Right atrium auricular region (tissue), 2 donors: ENCODE measurements around the gene CYP17A1. TPM values are rescaled to one million over a fixed set of nuclear protein-coding genes. Genes with fewer than 3 reads are reported as not detected.
"Not testable (repeated sequence)": the region's sequence is repeated elsewhere in the genome, so short reads cannot be mapped to it uniquely, and the experiment has no call there.

ENCODE experiments used
- DNase-seq: peaks from one replicate; pipeline ENCODE4 v3.0.0-alpha.2; 2019; ENCODE audit warnings: low spot score
- H3K27ac ChIP-seq, 2 donors: fragments of 200-600 bp; sonication (generic); 1 replicate in 1 of 2; 2 replicates in 1 of 2; pipeline ENCODE4 v1.5.1; 2016 to 2019
- H3K27me3 ChIP-seq, 2 donors: fragments of 200-600 bp; sonication (generic); one replicate each; pipeline versions ENCODE4 v1.5.1 to v1.6.0; 2017 to 2019
- H3K36me3 ChIP-seq: fragments of 200-600 bp; sonication (generic); one replicate; pipeline ENCODE4 v1.5.1; 2016
- H3K4me1 ChIP-seq, 2 donors: fragments of 200-600 bp; sonication (generic); one replicate each; pipeline versions ENCODE4 v1.5.1 to v1.6.0; 2017 to 2019
- H3K4me3 ChIP-seq, 2 donors: fragments of 200-600 bp; sonication (generic); 1 replicate in 1 of 2; 2 replicates in 1 of 2; pipeline ENCODE4 v1.5.1; 2017 to 2019; ENCODE audit warnings: mild to moderate bottlenecking in 1 of 2, moderate library complexity in 1 of 2
- H3K9me3 ChIP-seq, 2 donors: fragments of 200-600 bp; sonication (generic); one replicate each; pipeline ENCODE4 v1.5.1; 2019
- total RNA-seq, 2 donors: library from RNA; depleted of rRNA; stranded (reverse); fragments of >200 nt; gene quantifications; one replicate each; pipeline ENCODE4 v1.1.0, GENCODE V29; 2016
- TF ChIP-seq, protein P1 (sequence below), 2 donors: fragments of 200-600 bp; sonication (generic); IDR thresholded peaks; one replicate each; pipeline ENCODE4 v1.5.1; 2019; ENCODE audit warnings: antibody characterized with exemption in 2 of 2

Gene CYP17A1
- total RNA-seq, 2 donors from 2014 or later = 0.47 TPM; not detected in 1

- no peak for DNase-seq
- Histone ChIP-seq H3K4me1 (no peaks in the 10 kb centered on the region), H3K36me3 (no peaks in the 10 kb centered on the region), H3K27ac (no peak overlapping the region), H3K4me3 (no peak overlapping the region), H3K27me3 (no peaks in the 10 kb centered on the region), H3K9me3 (no peaks in the 10 kb centered on the region)
- TF ChIP-seq, protein P1, sequence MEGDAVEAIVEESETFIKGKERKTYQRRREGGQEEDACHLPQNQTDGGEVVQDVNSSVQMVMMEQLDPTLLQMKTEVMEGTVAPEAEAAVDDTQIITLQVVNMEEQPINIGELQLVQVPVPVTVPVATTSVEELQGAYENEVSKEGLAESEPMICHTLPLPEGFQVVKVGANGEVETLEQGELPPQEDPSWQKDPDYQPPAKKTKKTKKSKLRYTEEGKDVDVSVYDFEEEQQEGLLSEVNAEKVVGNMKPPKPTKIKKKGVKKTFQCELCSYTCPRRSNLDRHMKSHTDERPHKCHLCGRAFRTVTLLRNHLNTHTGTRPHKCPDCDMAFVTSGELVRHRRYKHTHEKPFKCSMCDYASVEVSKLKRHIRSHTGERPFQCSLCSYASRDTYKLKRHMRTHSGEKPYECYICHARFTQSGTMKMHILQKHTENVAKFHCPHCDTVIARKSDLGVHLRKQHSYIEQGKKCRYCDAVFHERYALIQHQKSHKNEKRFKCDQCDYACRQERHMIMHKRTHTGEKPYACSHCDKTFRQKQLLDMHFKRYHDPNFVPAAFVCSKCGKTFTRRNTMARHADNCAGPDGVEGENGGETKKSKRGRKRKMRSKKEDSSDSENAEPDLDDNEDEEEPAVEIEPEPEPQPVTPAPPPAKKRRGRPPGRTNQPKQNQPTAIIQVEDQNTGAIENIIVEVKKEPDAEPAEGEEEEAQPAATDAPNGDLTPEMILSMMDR (IDR thresholded peaks at IDR 0.05) = no peak
Observed at GRCh38 chr10:102831322-102832071, 5.7 kb downstream of the CYP17A1 start.

GRCh38 chr10:102827597-102827975 is 9.6 kb downstream of the CYP17A1 start:
- H3K36me3 ChIP-seq = no peaks in the 10 kb centered on the region
- H3K27ac ChIP-seq = no peak overlapping the region
- no peaks in the 10 kb centered on the region for H3K9me3 ChIP-seq
- H3K4me1 ChIP-seq = no peaks in the 10 kb centered on the region
- TF ChIP-seq, protein P1 (IDR thresholded peaks at IDR 0.05) = no peak
- no peak for DNase-seq
- H3K27me3 ChIP-seq = no peaks in the 10 kb centered on the region
- H3K4me3 ChIP-seq = no peak overlapping the region

DNA sequence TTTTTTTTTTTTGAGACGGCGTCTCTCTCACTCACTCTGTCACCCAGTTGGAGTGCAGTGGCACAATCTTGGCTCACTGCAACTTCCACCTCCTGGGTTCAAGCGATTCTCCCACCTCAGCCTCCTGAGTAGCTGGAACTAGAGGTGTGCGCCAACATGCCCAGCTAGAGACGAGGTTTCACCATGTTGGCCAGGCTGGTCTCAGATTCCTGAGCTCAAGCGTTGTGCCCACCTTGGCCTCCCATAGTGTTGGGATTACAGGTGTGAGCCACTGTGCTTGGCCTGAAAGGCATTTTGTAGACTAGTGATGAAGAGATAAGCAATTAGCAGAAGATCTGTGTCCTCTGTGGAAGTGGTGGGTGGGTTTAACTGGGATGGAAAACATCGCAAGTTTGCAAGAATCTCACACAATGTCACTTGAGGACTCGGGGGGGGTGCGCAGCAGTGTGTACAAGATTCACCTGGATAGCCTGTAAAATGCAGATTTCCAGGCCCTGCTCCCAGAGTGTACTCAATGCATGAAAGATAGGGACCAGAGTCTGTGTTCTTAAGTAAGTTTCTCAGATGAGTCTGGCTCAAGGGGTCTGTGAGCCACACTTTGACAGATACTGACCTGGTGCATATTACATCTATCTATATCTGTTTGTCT is 10.9 kb downstream of the CYP17A1 start:
- Histone ChIP-seq H3K9me3 (no peaks in the 10 kb centered on the region), H3K4me3 (no peak overlapping the region), H3K27ac (no peak overlapping the region), H3K4me1 (no peaks in the 10 kb centered on the region), H3K27me3 (no peaks in the 10 kb centered on the region), H3K36me3 (no peaks in the 10 kb centered on the region)
- TF ChIP-seq, protein P1 (IDR thresholded peaks at IDR 0.05) = no peak
- DNase-seq = no peak

- no peak for DNase-seq
- H3K27ac ChIP-seq = no peak overlapping the region
- no peaks in the 10 kb centered on the region for H3K27me3 ChIP-seq
- H3K36me3 ChIP-seq = no peaks in the 10 kb centered on the region
- TF ChIP-seq, protein P1 (IDR thresholded peaks at IDR 0.05) = no peak
- no peak overlapping the region for H3K4me3 ChIP-seq
- no peaks in the 10 kb centered on the region for H3K9me3 ChIP-seq
- no peaks in the 10 kb centered on the region for H3K4me1 ChIP-seq
Observed at GRCh38 chr10:102824664-102825063, 12.5 kb downstream of the CYP17A1 start.

DNA sequence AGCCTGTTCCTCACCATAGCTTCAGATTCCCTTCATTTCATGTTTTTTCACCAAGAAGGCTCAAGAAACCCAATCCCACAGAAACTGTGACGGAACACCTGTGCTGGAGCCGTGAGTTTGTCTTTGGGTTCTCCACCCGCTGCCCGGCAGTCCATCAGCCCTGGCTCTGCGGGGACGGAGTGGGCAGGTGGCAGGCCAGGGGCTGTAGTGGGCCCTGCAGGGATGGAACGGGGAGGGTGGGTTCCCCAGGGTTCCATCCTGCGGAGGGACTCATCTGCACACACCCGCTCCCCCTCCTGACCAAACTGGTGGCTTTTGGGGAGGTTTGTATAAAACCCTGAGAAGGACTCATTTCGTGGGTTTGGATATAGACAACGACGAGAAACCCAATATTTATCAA is 15.0 kb downstream of the CYP17A1 start:
- H3K4me1 ChIP-seq = peaks cover 0 to 8% of the 10 kb centered on the region in 2 donors
- H3K27ac ChIP-seq = no peak overlapping the region
- DNase-seq = no peak
- no peaks in the 10 kb centered on the region for H3K27me3 ChIP-seq
- TF ChIP-seq, protein P1 (IDR thresholded peaks at IDR 0.05) = no peak
- H3K4me3 ChIP-seq = no peak overlapping the region
- H3K36me3 ChIP-seq = no peaks in the 10 kb centered on the region
- no peaks in the 10 kb centered on the region for H3K9me3 ChIP-seq

- not testable (repeated sequence) for DNase-seq, H3K36me3 ChIP-seq, H3K9me3 ChIP-seq, H3K27me3 ChIP-seq, H3K4me3 ChIP-seq
- Histone ChIP-seq H3K27ac (peak overlapping the region in 1 of 2 donors; percentile 58), H3K4me1 (peaks cover 0 to 27% of the 10 kb centered on the region in 2 donors)
Observed at GRCh38 chr10:102820008-102820407, 17.2 kb downstream of the CYP17A1 start.
